A673 (cell line): ENCODE measurements around the gene MICAL2. TPM values are rescaled to one million over a fixed set of nuclear protein-coding genes. Genes with fewer than 3 reads are reported as not detected.
A peak's percentile ranks its signal among the peaks of the same experiment; 100 is the strongest.

ENCODE experiments used
- BruUV-seq: library from RNA; stranded (reverse); fragments of 400-500 nt; replicated peaks from 2 replicates; lab custom pipeline; 2021; lab: Mats Ljungman, UMichigan
- CTCF ChIA-PET: fragments of 300-600 bp; sonication (Branson Sonifier 250); formaldehyde crosslinking; loops from one replicate; lab custom pipeline; 2022; ENCODE audit warnings: antibody characterized with exemption; lab: Charles Lee
- POLR2A ChIA-PET: fragments of 300-600 bp; sonication (Branson Sonifier 250); formaldehyde crosslinking; loops from one replicate; lab custom pipeline; 2022; ENCODE audit warnings: antibody characterized with exemption; ENCODE audit not compliant: low non-redundant PET; lab: Charles Lee
- DNase-seq: peaks from one replicate; pipeline ENCODE4 v3.0.0-alpha.2; 2015; ENCODE audit warnings: low spot score
- H3K27ac ChIP-seq: fragments of 200-600 bp; sonication (generic); 2 replicates; pipeline ENCODE4 v1.5.1; 2016; ENCODE audit warnings: mixed run types, low read depth, mild to moderate bottlenecking, mixed read lengths, antibody characterized with exemption, low read length; ENCODE audit not compliant: poor library complexity, severe bottlenecking
- H3K27me3 ChIP-seq: fragments of 200-600 bp; sonication (generic); replicated peaks from 2 replicates; pipeline ENCODE4 v1.6.1; 2017; ENCODE audit warnings: mixed run types, low read depth, mild to moderate bottlenecking, mixed read lengths, antibody characterized with exemption, low read length; ENCODE audit not compliant: insufficient read depth, poor library complexity
- H3K36me3 ChIP-seq: fragments of 200-600 bp; sonication (generic); 2 replicates; pipeline ENCODE4 v1.6.1; 2016; ENCODE audit warnings: mixed run types, mild to moderate bottlenecking, mixed read lengths, antibody characterized with exemption, low read length; ENCODE audit not compliant: insufficient read depth, poor library complexity, severe bottlenecking
- H3K4me1 ChIP-seq: fragments of 200-600 bp; sonication (generic); 2 replicates; pipeline ENCODE4 v1.6.1; 2017; ENCODE audit warnings: mixed run types, mild to moderate bottlenecking, mixed read lengths, antibody characterized with exemption, low read length; ENCODE audit not compliant: insufficient read depth, poor library complexity, severe bottlenecking
- H3K4me3 ChIP-seq: fragments of 200-600 bp; sonication (generic); 2 replicates; pipeline ENCODE4 v1.5.1; 2016; ENCODE audit warnings: low read depth, mixed run types, mild to moderate bottlenecking, mixed read lengths, low read length; ENCODE audit not compliant: poor library complexity, severe bottlenecking
- H3K9me3 ChIP-seq: fragments of 200-600 bp; sonication (generic); 2 replicates; pipeline ENCODE4 v1.6.1; 2016; ENCODE audit warnings: mixed run types, low read depth, mild to moderate bottlenecking, mixed read lengths, antibody characterized with exemption, low read length; ENCODE audit not compliant: poor library complexity, severe bottlenecking
- EZH2 ChIP-seq: fragments of 200-600 bp; sonication (generic); IDR thresholded peaks from 2 replicates; pipeline ENCODE4 v1.6.1; 2017; ENCODE audit warnings: borderline replicate concordance, low read depth, mild to moderate bottlenecking, mixed read lengths, antibody characterized with exemption, low read length; ENCODE audit not compliant: poor library complexity, severe bottlenecking
- intact Hi-C: fragments of 100-400 bp; cut with micrococcal nuclease; formaldehyde crosslinking; loops from one replicate; pipeline ENCODE4 v1.10.0; 2022; ENCODE audit not compliant: unreplicated experiment
- total RNA-seq: library from RNA; stranded (reverse); gene quantifications from 2 replicates; pipeline ENCODE4 v1.2.3, GENCODE V29; 2021
- TF ChIP-seq, protein P1 (sequence below): fragments of 300-800, 200-600 bp; sonication (generic); conservative IDR thresholded peaks from 2 replicates; pipeline ENCODE4 v1.5.1; 2017; ENCODE audit warnings: low read depth, mild to moderate bottlenecking, antibody characterized with exemption, low read length, moderate library complexity, mixed read lengths

MICAL2 gene
- total RNA-seq, 1 experiment from 2014 or later = 1.1 TPM

DNA sequence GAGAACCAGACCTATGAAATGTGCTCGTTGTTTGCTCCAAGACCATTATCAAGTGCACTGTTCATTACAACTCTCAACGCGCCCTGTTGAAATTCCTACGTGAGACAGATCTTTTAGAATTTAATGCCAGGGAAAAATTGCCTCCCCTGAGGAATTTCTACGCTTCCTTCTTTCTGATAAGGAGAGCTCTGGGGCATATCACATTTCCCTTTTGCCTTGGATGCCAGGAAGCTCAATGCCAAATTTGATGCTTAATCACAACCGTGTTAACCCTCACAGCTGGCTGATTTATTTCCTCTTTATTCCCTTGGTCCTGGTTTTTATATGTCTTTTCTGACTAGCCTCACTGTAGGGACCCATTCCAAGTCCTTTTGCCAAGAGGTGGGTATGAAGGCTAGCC is 109.4 kb downstream of the MICAL2 start:
- Histone ChIP-seq H3K36me3 (no peaks in the 10 kb centered on the region), H3K9me3 (no peaks in the 10 kb centered on the region), H3K4me1 (no peaks in the 10 kb centered on the region), H3K27me3 (no peaks in the 10 kb centered on the region), H3K4me3 (no peak overlapping the region), H3K27ac (no peak overlapping the region)
- BruUV-seq = no TSS peak
- peak; percentile 4 for DNase-seq
- ChIA-PET POLR2A (no interaction called here), CTCF (no interaction called here)
- TF ChIP-seq, protein P1, sequence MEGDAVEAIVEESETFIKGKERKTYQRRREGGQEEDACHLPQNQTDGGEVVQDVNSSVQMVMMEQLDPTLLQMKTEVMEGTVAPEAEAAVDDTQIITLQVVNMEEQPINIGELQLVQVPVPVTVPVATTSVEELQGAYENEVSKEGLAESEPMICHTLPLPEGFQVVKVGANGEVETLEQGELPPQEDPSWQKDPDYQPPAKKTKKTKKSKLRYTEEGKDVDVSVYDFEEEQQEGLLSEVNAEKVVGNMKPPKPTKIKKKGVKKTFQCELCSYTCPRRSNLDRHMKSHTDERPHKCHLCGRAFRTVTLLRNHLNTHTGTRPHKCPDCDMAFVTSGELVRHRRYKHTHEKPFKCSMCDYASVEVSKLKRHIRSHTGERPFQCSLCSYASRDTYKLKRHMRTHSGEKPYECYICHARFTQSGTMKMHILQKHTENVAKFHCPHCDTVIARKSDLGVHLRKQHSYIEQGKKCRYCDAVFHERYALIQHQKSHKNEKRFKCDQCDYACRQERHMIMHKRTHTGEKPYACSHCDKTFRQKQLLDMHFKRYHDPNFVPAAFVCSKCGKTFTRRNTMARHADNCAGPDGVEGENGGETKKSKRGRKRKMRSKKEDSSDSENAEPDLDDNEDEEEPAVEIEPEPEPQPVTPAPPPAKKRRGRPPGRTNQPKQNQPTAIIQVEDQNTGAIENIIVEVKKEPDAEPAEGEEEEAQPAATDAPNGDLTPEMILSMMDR = no peak
- TF ChIP-seq EZH2 = no peak
- intact Hi-C loops = no loop called here

DNA sequence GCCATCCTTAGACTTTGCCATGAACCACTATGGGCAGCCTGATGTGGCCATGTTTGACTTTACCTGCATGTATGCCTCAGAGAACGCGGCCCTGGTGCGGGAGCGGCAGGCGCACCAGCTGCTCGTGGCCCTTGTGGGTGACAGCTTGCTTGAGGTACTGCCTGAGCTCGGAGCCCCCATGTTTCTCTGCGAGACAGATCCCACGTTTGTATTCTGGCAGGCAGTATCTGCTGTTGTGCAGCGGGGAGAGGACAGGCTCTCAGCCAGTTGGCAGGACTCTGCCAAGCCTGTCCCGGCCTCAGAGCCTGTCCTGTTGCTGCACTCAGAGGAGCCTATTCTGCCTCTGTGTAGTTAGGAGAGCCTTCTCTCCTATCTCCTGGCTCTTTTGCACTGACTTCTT is 109.9 kb downstream of the MICAL2 start:
- no peak for DNase-seq
- POLR2A ChIA-PET = no interaction called here
- H3K4me3 ChIP-seq = no peak overlapping the region
- H3K27ac ChIP-seq = no peak overlapping the region
- intact Hi-C loops = no loop called here
- H3K9me3 ChIP-seq = no peaks in the 10 kb centered on the region
- no peak for TF ChIP-seq EZH2
- TF ChIP-seq, protein P1 = no peak
- H3K4me1 ChIP-seq = no peaks in the 10 kb centered on the region
- H3K27me3 ChIP-seq = no peaks in the 10 kb centered on the region
- BruUV-seq = no TSS peak
- CTCF ChIA-PET = no interaction called here
- H3K36me3 ChIP-seq = no peaks in the 10 kb centered on the region

DNA sequence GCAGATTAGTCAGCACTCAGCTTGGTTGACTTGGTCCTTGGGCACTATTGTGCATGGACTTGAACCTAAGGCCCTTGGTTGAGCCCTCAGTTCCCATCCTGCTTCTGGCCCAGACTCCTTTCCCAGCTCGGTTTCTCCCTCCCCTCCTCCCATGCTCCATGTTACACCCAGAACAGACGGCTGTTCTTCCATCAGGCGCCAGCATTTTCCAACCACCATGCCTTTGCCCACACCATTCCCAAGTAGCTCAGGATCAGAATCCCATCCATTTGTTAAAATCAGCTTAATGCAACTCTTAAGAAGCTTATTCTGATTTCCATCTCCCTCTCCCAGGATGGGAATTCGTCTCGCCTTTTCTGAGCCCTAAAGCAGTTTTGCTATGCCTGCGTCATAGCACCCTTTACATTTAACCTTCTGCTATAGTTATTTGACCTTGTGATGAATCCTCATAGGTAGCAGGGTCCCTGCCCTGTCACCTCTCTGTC is 110.7 kb downstream of the MICAL2 start:
- TF ChIP-seq, protein P1 = no peak
- no peak for TF ChIP-seq EZH2
- Histone ChIP-seq H3K36me3 (no peaks in the 10 kb centered on the region), H3K4me1 (no peaks in the 10 kb centered on the region), H3K4me3 (no peak overlapping the region), H3K27ac (no peak overlapping the region), H3K27me3 (no peaks in the 10 kb centered on the region), H3K9me3 (no peaks in the 10 kb centered on the region)
- no peak for DNase-seq
- intact Hi-C loops = no loop called here
- POLR2A ChIA-PET = no interaction called here
- CTCF ChIA-PET = no interaction called here
- no TSS peak for BruUV-seq
